ENCODE results near the gene RIN2. TPM values are rescaled to one million over a fixed set of nuclear protein-coding genes. Genes with fewer than 3 reads are reported as not detected.
A peak's percentile ranks its signal among the peaks of the same experiment; 100 is the strongest.
"Not testable (repeated sequence)": the region's sequence is repeated elsewhere in the genome, so short reads cannot be mapped to it uniquely, and the experiment has no call there.

RIN2 gene
- total RNA-seq, 1 donor from 2014 or later = 27.1 TPM

- no peaks in the 10 kb centered on the region for H3K36me3 ChIP-seq (ENCODE audit: control insufficient read depth in 3 of 3, insufficient read depth in 3 of 3, low read length in 3 of 3)
- no peak overlapping the region for H3K4me3 ChIP-seq (ENCODE audit: low read length in 3 of 3)
- no peak overlapping the region for H3K27ac ChIP-seq (ENCODE audit: low read depth, low read length)
- H3K9me3 ChIP-seq (ENCODE audit: control insufficient read depth in 3 of 3, low read length in 3 of 3) = peaks cover 0 to 4% (median 0%) of the 10 kb centered on the region in 3 donors
- H3K9ac ChIP-seq (ENCODE audit: low read depth in 1 of 3, low read length in 3 of 3) = no peak overlapping the region
- H3K27me3 ChIP-seq (ENCODE audit: control insufficient read depth in 3 of 3, insufficient read depth in 3 of 3, low read length in 3 of 3) = no peaks in the 10 kb centered on the region
- no peaks in the 10 kb centered on the region for H3K4me1 ChIP-seq (ENCODE audit: control insufficient read depth in 3 of 3, insufficient read depth in 3 of 3, low read length in 3 of 3)
Measured at GRCh38 chr20:19748681-19749080, 9.4 kb upstream of the RIN2 start.

- Histone ChIP-seq H3K9ac (ENCODE audit: low read depth in 1 of 3, low read length in 3 of 3) (no peak overlapping the region), H3K27ac (ENCODE audit: low read depth, low read length) (no peak overlapping the region), H3K27me3 (ENCODE audit: control insufficient read depth in 3 of 3, insufficient read depth in 3 of 3, low read length in 3 of 3) (no peaks in the 10 kb centered on the region), H3K4me3 (ENCODE audit: low read length in 3 of 3) (no peak overlapping the region), H3K4me1 (ENCODE audit: control insufficient read depth in 3 of 3, insufficient read depth in 3 of 3, low read length in 3 of 3) (no peaks in the 10 kb centered on the region), H3K9me3 (ENCODE audit: control insufficient read depth in 3 of 3, low read length in 3 of 3) (peaks cover 0 to 4% (median 0%) of the 10 kb centered on the region in 3 donors), H3K36me3 (ENCODE audit: control insufficient read depth in 3 of 3, insufficient read depth in 3 of 3, low read length in 3 of 3) (no peaks in the 10 kb centered on the region)
Measured at GRCh38 chr20:19749618-19750071, 8.4 kb upstream of the RIN2 start.

- no peaks in the 10 kb centered on the region for H3K36me3 ChIP-seq (ENCODE audit: control insufficient read depth in 3 of 3, insufficient read depth in 3 of 3, low read length in 3 of 3)
- H3K27ac ChIP-seq (ENCODE audit: low read depth, low read length) = no peak overlapping the region
- H3K9ac ChIP-seq (ENCODE audit: low read depth in 1 of 3, low read length in 3 of 3) = no peak overlapping the region
- peaks cover 0 to 4% (median 0%) of the 10 kb centered on the region in 3 donors for H3K9me3 ChIP-seq (ENCODE audit: control insufficient read depth in 3 of 3, low read length in 3 of 3)
- no peak overlapping the region for H3K4me3 ChIP-seq (ENCODE audit: low read length in 3 of 3)
- no peaks in the 10 kb centered on the region for H3K4me1 ChIP-seq (ENCODE audit: control insufficient read depth in 3 of 3, insufficient read depth in 3 of 3, low read length in 3 of 3)
- H3K27me3 ChIP-seq (ENCODE audit: control insufficient read depth in 3 of 3, insufficient read depth in 3 of 3, low read length in 3 of 3) = no peaks in the 10 kb centered on the region
Measured at GRCh38 chr20:19750101-19750606, 7.9 kb upstream of the RIN2 start.

- Histone ChIP-seq H3K27ac (ENCODE audit: low read depth, low read length) (no peak overlapping the region), H3K4me3 (ENCODE audit: low read length in 3 of 3) (no peak overlapping the region), H3K9ac (ENCODE audit: low read depth in 1 of 3, low read length in 3 of 3) (no peak overlapping the region), H3K36me3 (ENCODE audit: control insufficient read depth in 3 of 3, insufficient read depth in 3 of 3, low read length in 3 of 3) (no peaks in the 10 kb centered on the region), H3K9me3 (ENCODE audit: control insufficient read depth in 3 of 3, low read length in 3 of 3) (no peaks in the 10 kb centered on the region), H3K27me3 (ENCODE audit: control insufficient read depth in 3 of 3, insufficient read depth in 3 of 3, low read length in 3 of 3) (no peaks in the 10 kb centered on the region), H3K4me1 (ENCODE audit: control insufficient read depth in 3 of 3, insufficient read depth in 3 of 3, low read length in 3 of 3) (no peaks in the 10 kb centered on the region)
Measured at GRCh38 chr20:19750907-19751636, 7.0 kb upstream of the RIN2 start.

- H3K9ac ChIP-seq (ENCODE audit: low read depth in 1 of 3, low read length in 3 of 3); H3K27me3 ChIP-seq (ENCODE audit: control insufficient read depth in 3 of 3, insufficient read depth in 3 of 3, low read length in 3 of 3); H3K27ac ChIP-seq (ENCODE audit: low read depth, low read length); H3K9me3 ChIP-seq (ENCODE audit: control insufficient read depth in 3 of 3, low read length in 3 of 3); H3K36me3 ChIP-seq (ENCODE audit: control insufficient read depth in 3 of 3, insufficient read depth in 3 of 3, low read length in 3 of 3); H3K4me3 ChIP-seq (ENCODE audit: low read length in 3 of 3): not testable (repeated sequence)
- peaks cover 8 to 11% (median 9%) of the 10 kb centered on the region in 3 donors for H3K4me1 ChIP-seq (ENCODE audit: control insufficient read depth in 3 of 3, insufficient read depth in 3 of 3, low read length in 3 of 3)
Measured at GRCh38 chr20:19754201-19754600, 3.9 kb upstream of the RIN2 start.

- H3K9ac ChIP-seq (ENCODE audit: low read depth in 1 of 3, low read length in 3 of 3) = peak overlapping the region; percentile 91 to 99 (median 96)
- H3K27me3 ChIP-seq (ENCODE audit: control insufficient read depth in 3 of 3, insufficient read depth in 3 of 3, low read length in 3 of 3) = no peaks in the 10 kb centered on the region
- peak overlapping the region; percentile 96 for H3K27ac ChIP-seq (ENCODE audit: low read depth, low read length)
- H3K36me3 ChIP-seq (ENCODE audit: control insufficient read depth in 3 of 3, insufficient read depth in 3 of 3, low read length in 3 of 3) = no peaks in the 10 kb centered on the region
- H3K4me3 ChIP-seq (ENCODE audit: low read length in 3 of 3) = peak overlapping the region; percentile 80 to 97 (median 96)
- no peaks in the 10 kb centered on the region for H3K9me3 ChIP-seq (ENCODE audit: control insufficient read depth in 3 of 3, low read length in 3 of 3)
- peaks cover 34 to 36% (median 34%) of the 10 kb centered on the region in 3 donors for H3K4me1 ChIP-seq (ENCODE audit: control insufficient read depth in 3 of 3, insufficient read depth in 3 of 3, low read length in 3 of 3)
Measured at GRCh38 chr20:19756761-19757486, 1.1 kb upstream of the RIN2 start.

- H3K9me3 ChIP-seq (ENCODE audit: control insufficient read depth in 3 of 3, low read length in 3 of 3) = no peaks in the 10 kb centered on the region
- peak overlapping the region; percentile 91 to 99 (median 96) for H3K9ac ChIP-seq (ENCODE audit: low read depth in 1 of 3, low read length in 3 of 3)
- peak overlapping the region; percentile 96 for H3K27ac ChIP-seq (ENCODE audit: low read depth, low read length)
- no peaks in the 10 kb centered on the region for H3K27me3 ChIP-seq (ENCODE audit: control insufficient read depth in 3 of 3, insufficient read depth in 3 of 3, low read length in 3 of 3)
- H3K4me3 ChIP-seq (ENCODE audit: low read length in 3 of 3) = peak overlapping the region; percentile 80 to 97 (median 96)
- peaks cover 35 to 36% (median 36%) of the 10 kb centered on the region in 3 donors for H3K4me1 ChIP-seq (ENCODE audit: control insufficient read depth in 3 of 3, insufficient read depth in 3 of 3, low read length in 3 of 3)
- no peaks in the 10 kb centered on the region for H3K36me3 ChIP-seq (ENCODE audit: control insufficient read depth in 3 of 3, insufficient read depth in 3 of 3, low read length in 3 of 3)
Measured at GRCh38 chr20:19757487-19758132, 448 bp upstream of the RIN2 start.

- H3K27me3 ChIP-seq (ENCODE audit: control insufficient read depth in 3 of 3, insufficient read depth in 3 of 3, low read length in 3 of 3) = no peaks in the 10 kb centered on the region
- peaks cover 35 to 36% (median 36%) of the 10 kb centered on the region in 3 donors for H3K4me1 ChIP-seq (ENCODE audit: control insufficient read depth in 3 of 3, insufficient read depth in 3 of 3, low read length in 3 of 3)
- no peaks in the 10 kb centered on the region for H3K9me3 ChIP-seq (ENCODE audit: control insufficient read depth in 3 of 3, low read length in 3 of 3)
- H3K36me3 ChIP-seq (ENCODE audit: control insufficient read depth in 3 of 3, insufficient read depth in 3 of 3, low read length in 3 of 3) = no peaks in the 10 kb centered on the region
- peak overlapping the region; percentile 80 to 97 (median 96) for H3K4me3 ChIP-seq (ENCODE audit: low read length in 3 of 3)
- H3K9ac ChIP-seq (ENCODE audit: low read depth in 1 of 3, low read length in 3 of 3) = peak overlapping the region; percentile 91 to 99 (median 96)
- peak overlapping the region; percentile 96 for H3K27ac ChIP-seq (ENCODE audit: low read depth, low read length)
Measured at GRCh38 chr20:19758501-19759331, 658 bp downstream of the RIN2 start.

- Histone ChIP-seq H3K36me3 (ENCODE audit: control insufficient read depth in 3 of 3, insufficient read depth in 3 of 3, low read length in 3 of 3) (no peaks in the 10 kb centered on the region), H3K4me3 (ENCODE audit: low read length in 3 of 3) (peak overlapping the region in 2 of 3 donors; percentile 7 to 17), H3K27me3 (ENCODE audit: control insufficient read depth in 3 of 3, insufficient read depth in 3 of 3, low read length in 3 of 3) (no peaks in the 10 kb centered on the region), H3K9ac (ENCODE audit: low read depth in 1 of 3, low read length in 3 of 3) (no peak overlapping the region), H3K4me1 (ENCODE audit: control insufficient read depth in 3 of 3, insufficient read depth in 3 of 3, low read length in 3 of 3) (peaks cover 35 to 36% (median 36%) of the 10 kb centered on the region in 3 donors), H3K27ac (ENCODE audit: low read depth, low read length) (peak overlapping the region; percentile 96), H3K9me3 (ENCODE audit: control insufficient read depth in 3 of 3, low read length in 3 of 3) (no peaks in the 10 kb centered on the region)
Measured at GRCh38 chr20:19760371-19760721, 2.3 kb downstream of the RIN2 start.
